ENCODE data around the gene PRTN3. TPM values are rescaled to one million over a fixed set of nuclear protein-coding genes. Genes with fewer than 3 reads are reported as not detected.
"Not testable (repeated sequence)": the region's sequence is repeated elsewhere in the genome, so short reads cannot be mapped to it uniquely, and the experiment has no call there.

Gene PRTN3
- total RNA-seq, 2 donors from 2014 or later: 0.38 TPM; not detected in 1

GRCh38 chr19:887599-887998 lies 46.8 kb downstream of the PRTN3 start:
- no peak for DNase-seq (ENCODE audit: low spot score)
- intact Hi-C loops (cut with DNase I): loop anchor here in 1 of 2 donors (10.0 kb wide), 1 partner anchor 287 kb away; the partner anchor contains the start of gene SBNO2

- intact Hi-C loops (cut with DNase I): loop anchor here in 1 of 2 donors (10.0 kb wide), 1 partner anchor 286 kb away; the partner anchor contains the start of gene SBNO2
- no peak for DNase-seq (ENCODE audit: low spot score)
Observed at GRCh38 chr19:888581-889385, 48.0 kb downstream of the PRTN3 start.

DNA sequence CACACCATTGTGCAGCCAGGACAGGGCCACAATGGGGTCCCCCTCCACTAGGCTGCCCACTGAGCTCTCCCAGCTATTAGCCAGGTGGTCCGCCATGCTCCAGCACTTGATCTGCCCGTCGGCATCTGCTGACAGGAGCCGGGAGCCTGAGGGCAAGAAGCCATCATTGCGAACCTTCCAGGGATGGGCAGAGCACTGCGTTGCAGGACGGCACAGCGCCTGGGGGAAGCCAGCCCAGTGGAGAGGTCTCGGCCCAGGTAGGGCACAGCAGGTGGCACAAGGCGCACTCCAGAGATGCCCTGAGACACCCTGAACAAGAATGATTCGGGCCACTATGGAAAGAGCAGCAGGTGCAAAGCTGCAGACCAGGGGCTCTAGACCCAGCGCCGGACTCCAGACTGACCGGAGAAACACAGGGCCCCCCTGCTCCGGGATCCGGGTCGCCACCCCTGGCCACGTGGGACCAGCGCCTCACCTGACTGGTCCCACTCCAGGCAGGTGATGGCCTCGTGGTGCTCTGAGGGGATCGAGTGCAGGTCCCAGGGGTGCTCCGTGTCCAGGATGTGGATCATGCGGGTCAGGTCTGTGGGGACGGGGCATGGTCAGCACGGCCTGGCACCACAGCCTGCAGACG lies 49.0 kb downstream of the PRTN3 start:
- no peak for DNase-seq (ENCODE audit: low spot score)
- intact Hi-C loops (cut with DNase I): loop anchor here in 1 of 2 donors (10.0 kb wide), 1 partner anchor 285 kb away; the partner anchor contains the start of gene SBNO2

- no peak for DNase-seq (ENCODE audit: low spot score)
- intact Hi-C loops (cut with DNase I): no loop called here
Observed at GRCh38 chr19:890831-891230, 50.0 kb downstream of the PRTN3 start.

GRCh38 chr19:891421-892200 lies 50.8 kb downstream of the PRTN3 start:
- DNase-seq (ENCODE audit: low spot score); intact Hi-C loops (cut with DNase I): not testable (repeated sequence)

- DNase-seq (ENCODE audit: low spot score): no peak
- intact Hi-C loops (cut with DNase I): no loop called here
Observed at GRCh38 chr19:892243-892893, 51.6 kb downstream of the PRTN3 start.

GRCh38 chr19:892894-893689 lies 52.3 kb downstream of the PRTN3 start, which contains the start of the genes MED16 and RNU6-9:
MED16 (minus strand) TSS chr19:893187; CDS start chr19:891131, 2,056 bp downstream.
RNU6-9 (plus strand) TSS chr19:893484.
- intact Hi-C loops (cut with DNase I): no loop called here

GRCh38 chr19:896434-896833 lies 55.6 kb downstream of the PRTN3 start:
- intact Hi-C loops (cut with DNase I): no loop called here
- DNase-seq (ENCODE audit: low spot score): no peak

More at GRCh38 chr19:892894-893689, 52.3 kb downstream of the PRTN3 start, which contains the start of the genes MED16 and RNU6-9:
- peak; percentile 97 for DNase-seq (ENCODE audit: low spot score)

DNA sequence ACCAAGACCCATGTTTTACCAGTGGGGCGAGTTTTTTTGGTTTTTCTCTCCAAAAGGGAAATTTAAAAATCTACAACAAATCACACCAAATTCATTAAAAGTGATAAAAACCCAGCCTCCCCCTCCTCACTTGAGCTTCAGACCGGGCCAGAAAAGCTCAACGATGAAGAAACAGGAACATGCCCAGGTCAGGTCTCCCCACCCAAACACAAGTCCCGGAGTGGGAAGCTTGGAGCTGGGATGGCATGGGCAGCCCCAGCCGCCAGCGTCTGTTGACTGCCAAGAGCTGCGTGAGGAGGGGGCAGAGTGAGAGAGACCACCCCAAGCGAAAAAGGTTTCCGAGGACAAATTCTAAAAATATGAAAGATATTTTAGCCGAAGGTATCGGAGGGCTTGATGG lies 56.2 kb downstream of the PRTN3 start:
- no peak for DNase-seq (ENCODE audit: low spot score)
- intact Hi-C loops (cut with DNase I): no loop called here

DNA sequence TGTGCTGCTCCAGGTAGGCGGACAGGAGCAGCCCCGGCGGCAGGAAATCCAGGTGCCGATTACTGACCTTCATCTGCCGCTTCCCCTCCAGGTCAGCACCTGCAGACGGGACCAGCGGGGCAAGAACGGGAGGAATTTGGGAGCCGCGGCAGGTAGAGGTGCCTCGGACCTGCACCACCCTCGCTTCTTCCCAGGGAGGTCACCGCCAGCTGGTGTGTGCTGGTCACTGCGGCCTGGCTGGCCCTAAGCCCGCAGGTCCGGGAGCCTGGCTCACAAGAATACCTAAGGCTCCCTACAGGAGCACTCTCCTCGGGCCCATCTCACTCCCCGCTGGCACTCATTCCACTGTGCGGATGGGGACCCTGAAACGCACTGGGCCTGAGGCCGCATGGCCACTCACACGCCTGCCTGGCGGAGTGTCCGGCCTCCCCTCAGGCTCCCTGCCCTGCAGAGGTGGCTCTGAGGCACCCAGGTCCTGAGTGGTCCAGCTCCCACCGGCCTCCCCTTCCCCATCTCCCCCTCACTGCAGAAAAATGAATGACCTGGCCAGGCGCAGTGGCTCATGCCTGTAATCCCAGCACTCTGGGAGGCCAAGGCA lies 56.7 kb downstream of the PRTN3 start:
- intact Hi-C loops (cut with DNase I): no loop called here
- DNase-seq (ENCODE audit: low spot score): no peak

Small RNA genes lying within 50 kb of the gene (microRNA-seq; reads per million reads assigned to microRNA genes)
- gene MIR3187 (ENCODE audit: borderline microRNAs expressed in 2 of 2): 1.6 to 3.5 reads per million in 2 donors
- gene MIR4745 (ENCODE audit: borderline microRNAs expressed in 2 of 2): 0.26 to 0.32 reads per million in 2 donors

Other genes with a start within 250 kb of the PRTN3 start
- gene POLRMT, start 207.5 kb upstream of the PRTN3 start, total RNA-seq: 10 to 100 TPM; 25.6 to 30.7 TPM
- gene FGF22, start 201.1 kb upstream of the PRTN3 start, total RNA-seq: under 1 TPM in 1 of 2 donors, not detected in 1; 0.37 TPM
- 10 to 100 TPM; 24.5 to 27.1 TPM for gene RNF126, start 177.8 kb upstream of the PRTN3 start, total RNA-seq
- 100 to 1,000 TPM; 234 to 270 TPM for gene FSTL3, start 164.6 kb upstream of the PRTN3 start, total RNA-seq
- gene PRSS57, start 145.5 kb upstream of the PRTN3 start, total RNA-seq: not detected
- gene PALM, start 132.1 kb upstream of the PRTN3 start, total RNA-seq: 100 to 1,000 TPM in 1 of 2 donors, 10 to 100 TPM in 1; 89.6 to 128 TPM
- under 1 TPM in 1 of 2 donors, not detected in 1; 0.14 TPM for gene MISP, start 89.9 kb upstream of the PRTN3 start, total RNA-seq
- gene PTBP1, start 43.5 kb upstream of the PRTN3 start, total RNA-seq: 100 to 1,000 TPM; 151 to 168 TPM
- not detected for gene PLPPR3, start 19.0 kb upstream of the PRTN3 start, total RNA-seq
- gene AZU1, start 13.2 kb upstream of the PRTN3 start, total RNA-seq: under 1 TPM in 1 of 2 donors, not detected in 1; 0.29 TPM
- gene ELANE, start 11.3 kb downstream of the PRTN3 start, total RNA-seq: 1 to 10 TPM in 1 of 2 donors, under 1 TPM in 1; 0.33 to 2.2 TPM
- 100 to 1,000 TPM; 122 to 297 TPM for gene CFD, start 18.7 kb downstream of the PRTN3 start, total RNA-seq
- gene MED16, start 52.2 kb downstream of the PRTN3 start, total RNA-seq: 10 to 100 TPM; 29.4 to 33.6 TPM
- gene RNU6-9, start 52.5 kb downstream of the PRTN3 start, total RNA-seq: not detected
- 10 to 100 TPM; 36.2 to 41.5 TPM for gene R3HDM4, start 72.2 kb downstream of the PRTN3 start, total RNA-seq
- gene KISS1R, start 76.3 kb downstream of the PRTN3 start, total RNA-seq: not detected
- gene ARID3A, start 85.0 kb downstream of the PRTN3 start, total RNA-seq: 1 to 10 TPM; 6.3 to 10.0 TPM
- 10 to 100 TPM; 13.4 to 17.2 TPM for gene WDR18, start 143.3 kb downstream of the PRTN3 start, total RNA-seq
- under 1 TPM in 1 of 2 donors, not detected in 1; 0.05 TPM for gene GRIN3B, start 159.4 kb downstream of the PRTN3 start, total RNA-seq
- gene TMEM259, start 180.1 kb downstream of the PRTN3 start, total RNA-seq: 10 to 100 TPM; 96.5 to 99.8 TPM
- not detected for gene RNU6-2, start 180.5 kb downstream of the PRTN3 start, total RNA-seq
- 100 to 1,000 TPM in 1 of 2 donors, 10 to 100 TPM in 1; 94.7 to 136 TPM for gene CNN2, start 185.6 kb downstream of the PRTN3 start, total RNA-seq
- 1 to 10 TPM; 4.0 to 4.4 TPM for gene ABCA7, start 199.1 kb downstream of the PRTN3 start, total RNA-seq
- gene ARHGAP45, start 226.2 kb downstream of the PRTN3 start, total RNA-seq: 10 to 100 TPM in 1 of 2 donors, 1 to 10 TPM in 1; 10.0 to 26.8 TPM

Measured in posterior vena cava (tissue), 2 donors.